Skeletal muscle tissue (tissue), 4 donors: ENCODE results near the gene SMAD2. TPM values are rescaled to one million over a fixed set of nuclear protein-coding genes. Genes with fewer than 3 reads are reported as not detected.
"Not testable (repeated sequence)": the region's sequence is repeated elsewhere in the genome, so short reads cannot be mapped to it uniquely, and the experiment has no call there.

Source experiments
- H3K27ac ChIP-seq: one replicate; pipeline ENCODE4 v1.7.0; 2013; ENCODE audit warnings: mild to moderate bottlenecking, low read depth, low read length, inconsistent platforms
- H3K27me3 ChIP-seq, 3 donors: one replicate each; pipeline ENCODE4 v1.7.0; 2013; ENCODE audit warnings: low read length in 3 of 3; ENCODE audit not compliant: control insufficient read depth in 3 of 3, insufficient read depth in 3 of 3
- H3K36me3 ChIP-seq, 3 donors: one replicate each; pipeline ENCODE4 v1.7.0; 2013; ENCODE audit warnings: low read length in 3 of 3; ENCODE audit not compliant: control insufficient read depth in 3 of 3, insufficient read depth in 3 of 3
- H3K4me1 ChIP-seq, 3 donors: one replicate each; pipeline ENCODE4 v1.7.0; 2013; ENCODE audit warnings: low read length in 3 of 3, mild to moderate bottlenecking in 3 of 3; ENCODE audit not compliant: control insufficient read depth in 3 of 3, insufficient read depth in 3 of 3
- H3K4me3 ChIP-seq, 3 donors: one replicate each; pipeline ENCODE4 v1.7.0; 2013; ENCODE audit warnings: low read length in 3 of 3
- H3K9ac ChIP-seq, 3 donors: one replicate each; pipeline ENCODE4 v1.7.0; 2013; ENCODE audit warnings: low read length in 3 of 3, mild to moderate bottlenecking in 3 of 3, moderate library complexity in 2 of 3, low read depth in 1 of 3
- H3K9me3 ChIP-seq, 3 donors: one replicate each; pipeline ENCODE4 v1.7.0; 2013; ENCODE audit warnings: low read length in 3 of 3; ENCODE audit not compliant: control insufficient read depth in 3 of 3
- total RNA-seq: library from RNA; depleted of rRNA; stranded (reverse); fragments of >200 nt; gene quantifications from one replicate; pipeline ENCODE4 v1.2.3, GENCODE V29; 2014
- donor health status: Osteomylitis.

Gene SMAD2
- total RNA-seq, 1 donor from 2014 or later, result 23.0 TPM

DNA sequence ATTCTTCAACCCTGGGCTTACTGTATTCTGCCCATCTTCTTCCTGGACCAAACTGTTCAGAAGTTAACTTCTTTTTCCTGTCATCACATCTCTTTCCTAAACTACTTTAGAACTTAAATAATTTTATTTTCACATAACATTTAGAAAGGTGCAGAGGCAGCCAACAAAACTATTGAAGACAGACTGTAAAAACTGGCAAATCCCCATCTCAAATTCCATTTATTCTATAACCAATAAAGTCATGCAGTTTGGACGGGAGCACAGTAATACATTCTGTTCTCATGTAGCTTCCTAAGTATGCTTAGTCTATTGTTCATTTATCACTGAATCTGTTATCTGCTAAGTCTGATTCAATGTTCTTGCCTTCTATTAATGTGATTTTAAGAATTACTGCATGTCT, 99.1 kb downstream of the SMAD2 start:
- Histone ChIP-seq H3K4me1 (no peaks in the 10 kb centered on the region), H3K9me3 (no peaks in the 10 kb centered on the region), H3K27me3 (no peaks in the 10 kb centered on the region), H3K9ac (no peak overlapping the region), H3K36me3 (peaks cover 0 to 13% (median 3%) of the 10 kb centered on the region in 3 donors), H3K4me3 (no peak overlapping the region), H3K27ac (no peak overlapping the region)

DNA sequence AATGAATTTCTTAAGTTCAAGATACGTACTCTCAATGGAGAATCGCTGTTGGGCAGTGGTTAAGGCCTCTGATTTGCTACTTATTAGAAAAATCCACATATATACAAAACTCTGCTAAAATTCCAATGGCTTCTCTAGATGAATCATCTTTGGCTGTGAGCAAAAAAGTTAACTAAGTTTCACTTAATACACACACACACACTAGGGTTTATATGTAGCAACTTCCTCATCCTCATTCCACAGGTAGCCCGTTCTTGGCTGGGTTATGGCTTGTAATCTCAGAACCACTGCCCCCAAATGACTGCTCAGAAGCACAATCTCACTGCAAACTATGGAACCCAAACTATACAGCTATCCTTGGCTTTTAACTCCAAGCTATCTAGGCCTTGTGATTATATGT, 99.7 kb downstream of the SMAD2 start:
- Histone ChIP-seq H3K4me3 (no peak overlapping the region), H3K9me3 (no peaks in the 10 kb centered on the region), H3K27me3 (no peaks in the 10 kb centered on the region), H3K36me3 (peaks cover 0 to 13% (median 3%) of the 10 kb centered on the region in 3 donors), H3K27ac (no peak overlapping the region), H3K9ac (no peak overlapping the region), H3K4me1 (no peaks in the 10 kb centered on the region)

- Histone ChIP-seq H3K9ac (no peak overlapping the region), H3K9me3 (no peaks in the 10 kb centered on the region), H3K4me1 (no peaks in the 10 kb centered on the region), H3K36me3 (peaks cover 0 to 16% (median 3%) of the 10 kb centered on the region in 3 donors), H3K4me3 (no peak overlapping the region), H3K27ac (no peak overlapping the region), H3K27me3 (no peaks in the 10 kb centered on the region)
Observed at GRCh38 chr18:47829831-47830230, 100.6 kb downstream of the SMAD2 start.

GRCh38 chr18:47828031-47828430, 102.4 kb downstream of the SMAD2 start:
- H3K27ac ChIP-seq, H3K4me3 ChIP-seq, H3K4me1 ChIP-seq, H3K9ac ChIP-seq, H3K9me3 ChIP-seq, H3K36me3 ChIP-seq, H3K27me3 ChIP-seq: not testable (repeated sequence)

- Histone ChIP-seq H3K27ac (no peak overlapping the region), H3K4me3 (no peak overlapping the region), H3K9me3 (no peaks in the 10 kb centered on the region), H3K27me3 (no peaks in the 10 kb centered on the region), H3K4me1 (no peaks in the 10 kb centered on the region), H3K9ac (no peak overlapping the region), H3K36me3 (peaks cover 0 to 10% (median 0%) of the 10 kb centered on the region in 3 donors)
Observed at GRCh38 chr18:47826157-47827074, 104.0 kb downstream of the SMAD2 start.

GRCh38 chr18:47821314-47821713, 109.1 kb downstream of the SMAD2 start:
- H3K4me3 ChIP-seq, result no peak overlapping the region
- no peak overlapping the region for H3K9ac ChIP-seq

DNA sequence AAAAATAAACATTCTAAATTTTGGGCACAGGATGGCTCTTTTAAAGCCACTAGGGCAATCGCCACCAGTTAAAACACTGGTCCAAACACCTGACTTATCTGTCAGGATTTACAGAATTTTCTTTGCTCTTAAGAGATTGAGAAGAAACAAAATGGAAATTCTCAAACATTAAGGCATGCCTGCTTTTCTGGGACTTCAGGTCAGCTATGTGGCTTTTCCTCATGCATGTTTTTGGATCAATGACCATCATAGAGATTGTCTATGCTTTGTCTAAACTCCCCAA, 112.7 kb downstream of the SMAD2 start:
- Histone ChIP-seq H3K9ac (peak overlapping the region in 1 of 3 donors; percentile 47), H3K27ac (no peak overlapping the region)

More at GRCh38 chr18:47821314-47821713, 109.1 kb downstream of the SMAD2 start:
- Histone ChIP-seq H3K9me3 (no peaks in the 10 kb centered on the region), H3K27me3 (no peaks in the 10 kb centered on the region), H3K27ac (no peak overlapping the region), H3K4me1 (no peaks in the 10 kb centered on the region), H3K36me3 (peaks cover 0 to 3% (median 0%) of the 10 kb centered on the region in 3 donors)

GRCh38 chr18:47817017-47817794, 113.3 kb downstream of the SMAD2 start:
- no peaks in the 10 kb centered on the region for H3K27me3 ChIP-seq
- no peak overlapping the region for H3K27ac ChIP-seq
- H3K36me3 ChIP-seq, result no peaks in the 10 kb centered on the region
- H3K4me1 ChIP-seq, result no peaks in the 10 kb centered on the region
- peak overlapping the region in 1 of 3 donors; percentile 5 for H3K4me3 ChIP-seq
- H3K9me3 ChIP-seq, result no peaks in the 10 kb centered on the region
- H3K9ac ChIP-seq, result peak overlapping the region in 1 of 3 donors; percentile 47

More for the DNA sequence above, 112.7 kb downstream of the SMAD2 start:
- H3K27me3 ChIP-seq, result no peaks in the 10 kb centered on the region
- peak overlapping the region in 1 of 3 donors; percentile 5 for H3K4me3 ChIP-seq
- H3K36me3 ChIP-seq, result no peaks in the 10 kb centered on the region
- no peaks in the 10 kb centered on the region for H3K4me1 ChIP-seq
- no peaks in the 10 kb centered on the region for H3K9me3 ChIP-seq

GRCh38 chr18:47815486-47816270, 114.8 kb downstream of the SMAD2 start:
- no peak overlapping the region for H3K4me3 ChIP-seq
- H3K27ac ChIP-seq, result no peak overlapping the region
- H3K4me1 ChIP-seq, result no peaks in the 10 kb centered on the region
- H3K36me3 ChIP-seq, result no peaks in the 10 kb centered on the region
- no peaks in the 10 kb centered on the region for H3K27me3 ChIP-seq
- H3K9me3 ChIP-seq, result no peaks in the 10 kb centered on the region
- no peak overlapping the region for H3K9ac ChIP-seq
